ENCODE data around the gene GYG1.

The GYG1 gene

DNA sequence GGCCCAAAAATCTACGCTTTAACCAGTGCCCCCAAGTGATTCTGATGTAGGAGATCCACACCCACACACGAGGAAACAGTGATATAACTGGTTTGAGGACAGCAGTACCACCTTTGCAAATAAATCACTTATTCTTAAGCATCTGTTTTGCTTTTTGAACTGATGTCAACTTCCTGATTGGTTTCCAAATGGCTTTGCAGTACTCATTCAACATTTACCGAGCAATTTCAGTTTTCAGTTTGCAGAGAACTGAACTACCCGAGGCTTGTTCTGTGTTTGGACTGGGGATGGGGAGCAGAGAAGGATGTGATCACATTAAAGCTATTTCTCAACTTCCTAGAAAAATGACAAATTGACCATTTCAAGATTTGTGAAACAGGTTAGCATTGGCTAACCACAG lies 1.1 kb upstream of the GYG1 start:
- DNase-seq, result no peak

DNA sequence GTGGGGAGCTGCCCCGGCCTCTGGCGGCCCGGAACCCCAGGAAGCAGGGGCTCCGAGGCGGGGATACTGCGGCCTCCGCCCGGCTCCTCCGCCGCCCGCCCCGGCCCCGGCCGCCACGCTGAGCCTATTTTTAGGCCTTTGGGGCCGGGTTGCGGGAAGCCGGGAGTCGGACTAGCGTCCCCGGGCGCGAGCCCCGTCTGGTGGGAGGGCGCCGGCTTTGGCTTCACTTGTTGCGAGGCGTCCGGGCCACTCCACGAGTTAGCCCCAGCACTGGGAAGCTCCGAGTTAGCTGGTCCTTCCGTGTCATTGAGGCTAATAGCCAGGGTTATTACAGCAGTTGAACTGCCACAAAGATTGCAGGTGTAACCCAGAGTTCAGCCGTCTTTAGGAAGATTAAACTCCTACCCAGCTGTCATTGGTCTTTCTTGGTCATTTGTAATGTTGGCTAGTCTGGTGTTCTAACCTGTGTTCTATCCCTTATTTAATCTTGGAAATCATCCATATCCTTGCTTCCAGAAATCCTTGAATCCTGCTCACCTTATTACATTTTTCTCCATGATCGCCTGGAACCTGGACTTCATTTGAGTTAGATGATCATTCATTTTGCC lies 791 bp downstream of the GYG1 start:
- DNase-seq, result peak in 4 of 14 donors; percentile 33 to 73 (median 64)

DNA sequence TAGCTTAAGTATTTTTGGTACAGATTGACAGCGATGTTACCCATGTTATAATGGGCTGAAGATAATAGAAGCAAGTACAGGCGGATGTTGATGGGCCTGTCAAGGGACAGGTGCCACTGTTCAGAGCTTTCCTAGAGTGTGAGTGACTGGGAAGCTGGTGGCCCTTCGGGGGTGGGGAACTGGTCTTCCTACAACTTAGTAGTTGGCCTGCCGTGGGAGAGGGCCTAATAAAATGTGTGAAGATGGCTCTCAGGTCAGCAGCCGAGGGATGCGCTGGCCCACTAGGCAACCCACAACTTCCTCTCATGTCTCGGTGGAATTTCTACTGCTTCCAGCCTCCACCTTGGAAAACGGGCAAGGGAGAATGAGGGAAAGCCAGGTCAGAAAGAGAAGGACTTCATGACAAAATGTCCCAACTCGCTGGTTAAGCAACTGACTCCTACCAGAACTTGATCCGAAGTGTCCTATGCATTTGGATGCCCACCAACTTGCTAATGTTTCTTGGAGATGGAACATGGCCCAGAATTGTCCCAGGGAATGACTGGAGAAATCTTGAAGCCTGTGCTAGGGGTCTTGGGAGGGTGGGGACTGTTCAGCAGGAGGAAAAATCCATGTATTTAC lies 1.4 kb downstream of the GYG1 start:
- peak in 1 of 14 donors; percentile 12 for DNase-seq

DNA sequence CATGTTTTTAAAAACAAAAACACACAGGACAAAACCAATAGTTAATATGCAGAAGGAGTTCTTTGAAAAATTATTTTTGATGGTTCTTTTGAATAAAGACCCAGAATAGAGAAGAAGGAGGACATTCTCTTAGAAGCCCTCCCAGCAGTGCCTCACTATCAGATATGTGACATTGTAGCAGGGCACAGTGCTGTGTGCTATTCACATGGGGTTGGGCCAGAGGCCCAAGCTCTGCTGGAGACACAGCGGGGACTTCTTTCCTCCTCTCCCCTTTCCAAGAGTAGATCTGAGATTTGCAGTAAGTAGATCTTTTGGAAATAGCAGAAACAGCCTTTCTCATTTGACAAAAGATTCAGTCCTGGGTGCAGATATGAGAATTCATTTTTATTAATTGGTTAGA lies 6.3 kb downstream of the GYG1 start:
- DNase-seq, result no peak

DNA sequence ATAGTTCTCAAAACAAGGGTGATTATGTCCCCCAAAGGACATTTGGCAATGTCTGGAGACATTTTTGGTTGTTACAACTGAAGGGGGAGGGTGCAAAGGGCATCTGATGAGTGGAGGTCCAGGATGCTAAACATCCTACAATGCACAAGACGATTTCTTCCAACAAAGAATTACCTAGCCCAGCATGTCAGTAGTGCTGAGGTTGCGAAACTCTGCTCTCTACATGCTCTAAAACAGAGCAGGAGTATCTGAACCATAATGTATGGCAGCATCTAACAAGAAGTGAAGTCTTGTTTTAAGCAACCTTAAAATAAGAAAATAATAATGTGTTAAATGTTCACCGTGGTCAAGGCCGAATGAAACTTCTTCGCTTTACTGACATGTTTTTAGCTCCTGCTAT lies 7.0 kb downstream of the GYG1 start:
- DNase-seq, result no peak

DNA sequence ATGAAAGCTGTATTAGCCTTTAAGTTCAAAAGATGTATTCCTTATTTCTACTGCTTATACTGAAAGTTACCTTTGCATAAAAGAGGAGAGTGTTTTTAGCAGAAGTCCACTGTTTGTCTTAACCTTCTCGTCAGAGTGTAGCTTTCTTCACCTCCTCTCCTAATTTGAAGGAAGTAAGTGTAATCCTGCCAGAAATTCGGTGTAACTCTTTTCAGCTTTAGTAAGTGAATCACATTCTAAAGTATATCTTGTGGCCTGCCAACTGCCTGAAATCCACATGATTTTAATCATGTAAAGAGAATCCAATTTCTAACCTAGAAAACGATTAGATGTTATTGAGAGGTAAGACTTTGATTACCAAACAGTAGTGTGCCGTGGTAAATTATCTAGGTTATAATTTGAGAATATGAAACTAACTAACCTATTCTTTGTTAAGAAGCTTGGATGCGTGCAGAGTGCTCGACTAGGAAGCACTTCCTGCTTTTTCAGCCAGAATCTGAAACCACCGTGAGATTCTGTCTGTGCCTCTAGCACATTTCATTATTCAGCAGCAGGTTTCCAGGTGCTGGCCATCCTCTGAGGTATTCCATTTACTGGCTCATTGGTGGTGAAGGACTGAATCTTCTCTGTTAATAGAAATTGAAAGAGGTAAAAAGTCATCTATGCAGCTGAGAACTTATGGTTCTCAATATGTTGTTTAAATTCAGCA lies 7.5 kb downstream of the GYG1 start:
- DNase-seq, result no peak

DNA sequence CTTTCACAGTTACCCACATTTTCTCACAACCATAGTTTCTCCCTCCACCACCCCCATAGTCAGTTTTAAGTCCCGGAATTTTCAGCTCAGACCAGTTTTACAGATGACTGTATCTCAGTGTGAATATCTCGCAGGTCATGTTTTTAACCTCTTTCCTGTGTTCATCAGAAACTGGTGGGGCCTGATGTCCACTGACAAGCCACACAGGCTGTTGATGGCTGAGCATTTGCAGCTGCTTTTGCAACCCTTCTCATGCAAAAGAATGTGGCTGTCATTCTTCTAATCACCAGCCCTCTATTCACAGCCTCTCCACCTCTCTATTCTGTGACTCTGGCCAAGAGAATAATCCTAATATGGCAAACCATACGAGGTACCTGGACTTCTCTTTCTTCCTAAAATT lies 8.5 kb downstream of the GYG1 start:
- no peak for DNase-seq

DNA sequence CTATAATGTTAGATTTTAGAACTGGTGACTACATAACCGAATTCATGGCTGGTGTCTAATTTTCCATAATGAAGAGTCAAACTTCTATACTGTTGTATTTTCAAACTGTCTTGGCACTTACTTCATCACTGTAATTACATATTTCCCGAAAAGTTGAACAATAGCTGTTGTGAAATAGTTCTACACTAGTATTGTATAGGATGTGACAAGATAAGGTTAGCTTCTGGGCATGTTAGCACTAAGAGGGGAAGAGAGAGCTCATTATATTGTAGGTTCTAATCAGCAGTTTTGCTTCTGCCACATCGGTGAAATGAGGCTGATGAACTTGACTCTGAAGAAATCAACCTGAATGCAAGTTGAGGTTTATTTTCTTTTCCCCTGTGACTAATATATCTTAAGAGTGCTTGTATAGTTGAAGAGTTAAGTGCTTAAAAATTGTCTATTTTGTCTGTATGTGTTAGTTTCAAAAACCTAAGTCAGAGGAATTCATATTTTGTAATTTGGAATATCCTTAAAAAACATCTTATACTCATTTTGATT lies 8.9 kb downstream of the GYG1 start:
- DNase-seq, result no peak

DNA sequence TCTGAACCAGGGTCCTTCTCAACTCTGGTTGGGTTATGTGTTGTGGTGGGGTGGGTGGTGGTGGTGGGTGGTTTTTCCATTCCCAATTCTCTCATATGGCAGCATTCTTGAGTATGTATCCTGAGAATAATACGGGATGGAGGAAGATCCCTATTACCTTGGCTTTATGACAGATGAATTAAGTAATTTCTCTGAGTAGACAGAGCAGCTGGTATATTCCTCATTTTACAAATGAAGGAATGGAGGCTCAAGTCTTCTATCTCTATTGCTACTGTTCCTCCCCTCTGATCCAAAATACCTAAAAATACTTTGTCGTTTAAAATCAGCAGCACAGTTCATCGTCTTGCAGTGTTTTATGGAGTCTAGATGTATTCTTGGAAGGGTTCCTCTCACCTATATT lies 10.4 kb downstream of the GYG1 start:
- no peak for DNase-seq

DNA sequence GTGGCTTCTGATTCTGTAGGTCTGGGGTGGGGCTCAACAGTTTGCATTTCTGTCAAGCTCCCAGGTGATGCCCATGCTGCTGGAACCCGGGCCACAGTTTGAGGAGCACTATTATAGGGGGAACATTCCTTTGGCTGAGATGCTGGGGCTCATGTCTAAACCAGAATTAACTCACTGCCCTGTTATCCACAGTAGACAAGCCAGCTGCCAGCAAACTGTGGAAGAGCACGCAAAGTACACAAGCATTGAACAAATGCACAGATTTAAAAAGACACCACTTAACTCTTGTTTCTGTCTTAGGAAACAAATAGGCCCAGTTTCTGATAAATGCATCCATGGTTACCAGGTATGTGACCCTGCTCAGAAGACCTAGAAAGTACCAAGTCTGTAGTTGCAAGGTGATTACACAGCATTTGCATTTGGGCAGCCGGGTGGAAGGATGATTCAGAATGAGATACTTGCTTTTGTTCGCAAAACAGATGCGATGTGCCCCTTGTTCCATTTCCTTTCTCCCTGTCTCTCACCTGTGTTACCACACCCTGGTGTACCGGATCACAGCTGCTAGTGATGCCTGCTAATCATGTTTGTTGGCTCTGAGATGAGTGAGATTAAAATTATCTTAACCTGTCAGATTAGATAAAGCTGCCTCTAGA lies 12.4 kb downstream of the GYG1 start:
- no peak for DNase-seq

DNA sequence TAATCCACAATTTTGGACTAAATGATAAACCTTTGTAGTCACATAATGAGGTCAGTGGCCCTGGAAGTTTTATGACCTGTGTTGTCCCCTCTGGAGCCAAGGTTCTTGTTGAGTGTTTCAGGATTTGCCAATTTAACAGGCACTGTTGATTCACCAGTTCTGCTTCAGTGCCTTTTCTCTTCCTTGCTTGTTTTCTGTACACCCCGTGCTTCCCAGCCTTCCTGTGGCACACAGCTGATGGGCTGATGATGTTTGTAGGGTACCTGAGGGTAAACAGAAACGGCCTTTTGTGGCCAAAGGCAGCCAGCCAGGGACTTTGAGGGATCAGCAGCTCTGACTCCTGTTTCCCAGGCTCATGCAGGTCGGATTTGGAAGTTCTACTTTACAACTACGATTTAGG lies 13.3 kb downstream of the GYG1 start:
- peak in 8 of 14 donors; percentile 15 to 80 (median 28) for DNase-seq

DNA sequence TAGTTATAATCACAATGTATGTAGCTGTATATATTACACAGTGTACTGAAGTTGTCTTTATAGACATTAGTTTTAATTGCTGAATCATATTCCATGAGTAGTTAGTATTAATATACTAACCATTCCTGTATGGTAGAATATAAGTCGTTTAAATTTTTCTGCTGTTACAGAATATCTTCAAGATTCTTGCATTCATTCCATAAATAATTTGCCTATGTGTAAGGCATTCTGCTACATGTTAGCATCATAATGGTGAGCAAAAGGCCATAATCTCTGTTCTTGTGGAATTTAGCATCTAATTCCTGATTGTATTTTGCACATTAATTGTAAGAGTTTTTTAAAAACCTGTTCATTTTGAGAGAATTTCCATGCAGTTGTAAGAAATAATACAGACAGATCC lies 14.1 kb downstream of the GYG1 start:
- no peak for DNase-seq

DNA sequence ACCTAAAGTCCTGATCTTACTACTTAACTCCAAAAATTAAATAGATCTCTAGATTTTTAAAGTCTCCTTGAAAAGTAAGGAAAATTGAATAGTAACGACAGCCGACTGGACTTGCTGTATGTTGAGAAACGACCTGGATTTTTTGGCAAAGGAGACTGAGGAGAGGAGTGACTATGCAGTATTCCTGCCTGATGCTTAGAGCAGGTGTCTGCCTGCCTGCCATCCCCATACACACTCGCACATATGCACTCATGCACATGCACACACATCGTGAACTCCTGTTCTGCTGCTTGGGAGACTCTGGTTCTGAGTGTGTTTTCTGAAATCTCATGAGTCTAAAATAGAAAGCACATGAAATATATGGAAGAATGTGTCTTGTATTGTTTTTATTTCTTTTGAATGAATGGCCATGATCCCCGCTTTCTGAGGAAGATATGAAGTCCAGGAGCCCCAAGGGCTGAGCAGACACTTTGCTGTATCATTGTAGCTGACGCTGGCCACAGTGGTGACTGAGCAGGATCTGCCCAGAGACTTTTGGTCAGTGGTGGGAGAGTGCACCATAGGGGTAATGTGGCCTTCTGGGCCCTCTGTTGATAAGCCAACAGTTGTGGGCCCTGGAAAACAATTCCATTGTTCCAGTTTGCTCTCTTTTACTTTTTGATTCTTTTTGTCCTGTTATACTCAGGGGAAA lies 16.4 kb downstream of the GYG1 start:
- DNase-seq, result no peak

DNA sequence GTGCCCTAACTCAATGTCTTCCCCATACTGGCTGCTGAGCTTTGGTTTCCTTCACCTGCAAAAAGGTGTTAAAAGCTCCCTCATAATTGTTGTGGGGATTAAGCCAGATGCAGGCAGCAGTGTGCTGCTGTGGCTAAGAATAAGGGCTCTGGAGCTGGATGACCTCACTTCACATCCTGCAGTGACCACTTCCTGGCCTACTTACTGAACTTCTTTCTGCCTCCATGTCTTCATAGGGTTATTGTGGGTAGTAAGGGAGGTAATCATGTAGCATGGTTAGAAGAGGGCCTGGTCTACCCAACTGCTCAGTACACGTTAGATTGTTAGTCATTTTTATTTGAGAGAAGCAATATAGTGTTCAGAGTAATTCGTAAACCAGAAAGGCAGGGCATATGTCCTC lies 18.4 kb downstream of the GYG1 start:
- DNase-seq, result no peak

DNA sequence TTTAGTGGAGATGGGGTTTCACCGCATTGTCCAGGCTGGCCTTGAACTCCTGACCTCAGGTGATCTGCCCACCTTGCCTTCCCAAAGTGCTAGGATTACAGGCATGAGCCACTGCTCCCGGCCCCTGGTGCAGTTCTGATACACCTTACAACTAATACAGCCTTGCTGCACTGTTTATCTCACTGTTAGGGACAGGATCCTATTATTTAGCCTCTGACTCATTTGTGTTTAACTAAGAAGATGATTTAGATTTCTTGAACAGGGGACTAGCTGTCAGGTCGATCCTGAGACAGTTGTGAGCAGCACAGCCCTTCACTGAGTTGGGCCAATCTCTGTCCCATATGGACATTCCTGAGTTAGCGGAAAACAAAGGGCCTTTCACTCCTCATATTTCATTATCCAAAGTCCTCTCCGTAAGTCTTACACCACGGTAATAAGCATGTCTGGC lies 19.2 kb downstream of the GYG1 start:
- no peak for DNase-seq

DNA sequence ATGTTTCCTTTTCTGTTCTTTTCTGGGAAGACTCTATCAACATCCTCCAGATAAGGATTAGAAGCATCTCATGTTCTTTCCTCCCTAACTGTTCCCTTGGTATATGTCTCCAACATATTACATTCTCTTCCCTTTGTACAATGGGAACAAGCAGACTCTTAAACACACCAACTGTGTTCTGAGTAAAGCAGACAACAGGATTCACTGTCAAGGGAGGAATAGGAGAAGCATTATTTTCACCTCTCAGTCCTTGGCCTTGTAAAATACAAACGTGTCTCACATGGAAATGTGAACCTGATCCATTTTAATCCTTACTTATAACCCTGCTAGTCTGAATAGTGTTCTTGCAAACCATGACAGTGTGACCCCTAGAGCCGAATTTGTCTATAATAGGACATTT lies 19.6 kb downstream of the GYG1 start:
- no peak for DNase-seq

DNA sequence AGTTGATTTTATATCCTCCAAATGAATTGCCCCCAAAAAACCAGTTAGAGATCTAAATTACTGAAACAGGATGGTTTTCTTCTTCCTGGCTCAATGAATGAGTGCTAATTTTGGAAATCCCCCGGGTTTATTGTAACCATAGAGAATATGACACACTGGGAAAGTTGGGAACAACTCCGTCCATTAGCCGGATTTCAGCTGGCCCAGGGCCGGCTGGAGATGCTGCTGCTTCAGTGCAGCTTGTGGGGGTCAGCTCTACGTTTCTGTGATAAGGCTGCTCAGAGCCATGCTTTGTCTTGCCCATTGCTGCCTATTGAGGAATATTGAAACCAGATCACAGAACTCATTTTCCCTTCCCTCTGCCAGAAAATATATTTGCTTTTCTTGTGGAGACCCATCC lies 20.3 kb downstream of the GYG1 start:
- peak in 1 of 14 donors; percentile 40 for DNase-seq

DNA sequence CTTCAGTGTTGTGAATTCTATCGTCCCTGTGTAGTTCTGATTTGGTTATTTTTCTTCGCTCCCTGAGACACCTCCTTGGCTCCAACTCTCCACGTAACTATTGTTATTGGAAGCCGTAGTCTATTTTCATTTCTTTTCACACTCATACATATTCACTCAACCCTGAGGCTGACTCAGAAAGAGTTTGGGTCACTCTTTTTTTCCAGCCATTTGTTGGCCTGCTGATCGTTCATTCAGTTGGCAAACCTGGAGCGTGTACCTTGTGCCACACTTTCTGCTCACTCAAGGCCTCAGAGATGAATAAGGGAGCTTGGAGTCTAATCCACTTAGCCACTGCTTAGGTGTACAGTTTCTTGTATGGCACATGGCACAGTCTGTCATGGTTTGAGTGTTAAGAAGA lies 22.4 kb downstream of the GYG1 start:
- peak in 1 of 14 donors; percentile 8 for DNase-seq

DNA sequence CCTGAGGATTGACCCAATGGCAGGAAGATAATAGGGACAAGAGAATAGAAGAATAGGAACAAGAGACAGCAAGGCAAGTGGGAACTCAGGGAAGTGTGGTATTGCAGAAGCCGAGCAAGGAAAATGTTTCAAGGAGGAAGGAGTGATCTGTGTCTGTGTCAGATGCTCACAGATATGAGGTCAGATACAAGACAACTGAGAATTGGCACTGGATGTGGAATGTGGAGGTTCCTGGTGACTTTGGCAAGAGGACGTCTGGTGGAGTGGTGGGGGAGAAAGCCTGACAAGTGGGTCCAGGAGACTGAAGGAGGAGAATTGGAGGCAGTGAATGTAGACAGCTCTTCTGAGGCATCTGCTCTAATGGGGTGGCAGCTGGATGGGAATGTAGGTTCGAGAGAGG lies 24.1 kb downstream of the GYG1 start:
- no peak for DNase-seq

DNA sequence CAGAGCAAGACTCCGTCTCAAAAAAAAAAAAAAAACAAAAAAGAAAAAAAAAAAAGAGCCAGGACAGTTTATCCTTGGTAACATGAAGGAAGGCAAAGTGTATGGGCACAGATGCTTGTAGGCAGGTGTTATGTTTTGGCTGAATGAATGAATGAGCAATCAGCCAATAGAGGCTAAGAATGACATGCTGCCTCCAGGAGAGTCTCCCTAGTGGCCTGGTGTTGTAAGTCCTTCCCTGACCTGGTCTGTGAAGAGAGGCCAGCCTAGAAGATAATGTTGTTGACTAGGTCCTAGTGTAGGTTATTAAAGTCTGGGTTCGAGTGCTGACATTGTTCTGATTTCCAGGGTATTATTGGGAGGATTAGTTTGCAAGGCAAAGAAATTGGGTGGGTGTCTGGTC lies 24.9 kb downstream of the GYG1 start:
- no peak for DNase-seq

DNA sequence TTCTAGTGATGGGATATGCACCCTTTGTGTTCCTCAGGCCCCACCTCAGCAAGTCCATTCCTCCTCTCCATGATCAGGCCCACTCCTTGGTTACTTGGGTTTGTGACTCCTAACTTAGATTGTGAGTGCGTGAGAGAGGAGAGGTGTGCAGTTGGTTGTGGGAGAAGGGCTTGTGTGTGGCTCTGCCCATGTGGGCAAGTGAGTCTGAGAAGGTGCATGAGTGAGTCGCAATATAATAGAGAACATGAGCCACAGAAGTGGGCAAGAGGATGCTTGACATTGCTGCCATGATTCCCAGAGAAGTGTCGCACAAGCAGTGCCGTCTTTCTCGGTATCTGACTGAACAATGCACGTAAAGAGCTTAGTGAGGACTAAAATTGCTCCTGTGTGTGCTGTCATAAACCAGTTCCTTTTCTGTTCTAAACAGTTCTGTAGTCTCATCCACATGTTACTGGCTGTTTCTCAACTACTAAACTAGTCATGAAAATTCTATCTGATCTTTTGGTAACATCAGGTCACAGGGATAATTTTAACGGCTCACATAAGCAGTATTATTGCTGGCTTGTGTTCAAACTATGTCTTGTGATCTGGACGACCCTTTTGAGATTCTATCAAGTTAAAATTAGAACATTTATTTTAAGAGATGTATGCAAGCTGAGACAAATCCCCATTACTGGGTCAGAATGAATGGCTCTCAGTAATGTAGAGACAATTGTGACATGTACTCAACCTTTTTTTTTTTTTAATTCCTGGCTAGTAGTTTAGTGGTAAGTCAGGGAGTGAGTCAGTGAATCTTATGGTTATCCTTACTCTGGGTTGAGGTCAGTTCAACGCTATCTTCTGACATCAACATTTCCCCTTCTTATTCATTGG lies 25.6 kb downstream of the GYG1 start:
- DNase-seq, result no peak

DNA sequence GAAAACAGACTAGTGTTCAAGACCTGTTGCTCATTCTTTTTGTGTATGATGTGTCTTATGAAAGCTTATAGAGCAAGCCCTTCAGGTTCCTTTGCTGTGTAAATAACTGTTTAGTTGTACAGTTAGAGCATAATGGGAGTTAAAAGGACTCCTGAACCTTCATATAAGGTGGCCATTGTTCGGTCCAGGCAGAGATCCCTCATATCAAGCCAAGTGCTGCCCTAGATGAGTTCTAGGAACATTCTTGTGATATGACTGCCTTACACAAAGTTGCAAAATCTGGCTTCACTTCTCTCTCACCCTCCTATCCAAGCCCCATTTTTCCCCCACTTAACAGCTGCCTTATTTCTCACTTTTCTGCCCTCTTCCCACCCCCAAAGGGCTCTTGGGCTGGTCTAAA lies 26.9 kb downstream of the GYG1 start:
- no peak for DNase-seq
